Astrocyte (in vitro differentiated cells and primary cell): ENCODE results near the gene C17orf67.

Experiments used
- CTCF ChIP-seq: IDR thresholded peaks from 2 replicates; pipeline ENCODE4 v1.5.1; 2011; ENCODE audit warnings: low read depth, mild to moderate bottlenecking, inconsistent platforms, low read length, moderate library complexity; ENCODE audit not compliant: insufficient read depth
- EZH2 ChIP-seq: IDR thresholded peaks from 2 replicates; pipeline ENCODE4 v1.6.1; 2012; ENCODE audit warnings: mild to moderate bottlenecking, low read length, inconsistent platforms; ENCODE audit not compliant: insufficient read depth

- TF ChIP-seq CTCF, result no peak
- no peak for TF ChIP-seq EZH2
Observed at GRCh38 chr17:56834380-56835263, 902 bp upstream of the C17orf67 start.
